H9 (cell line): Measurements from ENCODE around the gene LIN7C. TPM values are rescaled to one million over a fixed set of nuclear protein-coding genes. Genes with fewer than 3 reads are reported as not detected.

Experiments
- DNase-seq: peaks from one replicate; pipeline ENCODE4 v3.0.0-alpha.2; 2017
- H2AFZ ChIP-seq: one replicate; pipeline ENCODE4 v1.6.1; 2013; ENCODE audit warnings: mild to moderate bottlenecking, low read length, control low read depth, moderate library complexity
- H2AK5ac ChIP-seq: 2 replicates; pipeline ENCODE4 v1.6.1; 2013; ENCODE audit warnings: low read length, control low read depth, mixed read lengths; ENCODE audit not compliant: insufficient read length
- H2BK120ac ChIP-seq: one replicate; pipeline ENCODE4 v1.6.1; 2013; ENCODE audit warnings: low read depth, mild to moderate bottlenecking, low read length, control low read depth, inconsistent platforms; ENCODE audit not compliant: poor library complexity, severe bottlenecking
- H2BK12ac ChIP-seq: 2 replicates; pipeline ENCODE4 v1.6.1; 2013; ENCODE audit warnings: low read length, control low read depth, mixed read lengths, low read depth; ENCODE audit not compliant: insufficient read length
- H2BK15ac ChIP-seq: 2 replicates; pipeline ENCODE4 v1.6.1; 2013; ENCODE audit warnings: low read depth, low read length, control low read depth
- H2BK20ac ChIP-seq: one replicate; pipeline ENCODE4 v1.6.1; 2013; ENCODE audit warnings: low read depth, mild to moderate bottlenecking, low read length, control low read depth, inconsistent platforms; ENCODE audit not compliant: poor library complexity, severe bottlenecking
- H2BK5ac ChIP-seq: 2 replicates; pipeline ENCODE4 v1.6.1; 2013; ENCODE audit warnings: low read length, control low read depth, mixed read lengths; ENCODE audit not compliant: insufficient read length
- H3K14ac ChIP-seq: 2 replicates; pipeline ENCODE4 v1.6.1; 2013; ENCODE audit warnings: low read length, control low read depth; ENCODE audit not compliant: insufficient read depth
- H3K18ac ChIP-seq: 2 replicates; pipeline ENCODE4 v1.6.1; 2013; ENCODE audit warnings: low read depth, mild to moderate bottlenecking, mixed read lengths, low read length, control low read depth; ENCODE audit not compliant: insufficient read length
- H3K23ac ChIP-seq: 2 replicates; pipeline ENCODE4 v1.6.1; 2013; ENCODE audit warnings: low read length, control low read depth, mixed read lengths, low read depth; ENCODE audit not compliant: insufficient read length
- H3K23me2 ChIP-seq: 2 replicates; pipeline ENCODE4 v1.6.1; 2013; ENCODE audit warnings: low read depth, mild to moderate bottlenecking, mixed read lengths, low read length, control low read depth; ENCODE audit not compliant: insufficient read length, poor library complexity, severe bottlenecking
- H3K27ac ChIP-seq: 2 replicates; pipeline ENCODE4 v1.5.1; 2013; ENCODE audit warnings: low read length, control low read depth, mixed read lengths, low read depth; ENCODE audit not compliant: insufficient read length
- H3K27me3 ChIP-seq: 2 replicates; pipeline ENCODE4 v1.6.1; 2013; ENCODE audit warnings: low read length, control low read depth, inconsistent platforms; ENCODE audit not compliant: insufficient read depth
- H3K4ac ChIP-seq: 2 replicates; pipeline ENCODE4 v1.6.1; 2013; ENCODE audit warnings: low read depth, mild to moderate bottlenecking, control low read depth, inconsistent platforms, low read length, moderate library complexity
- H3K4me1 ChIP-seq: 2 replicates; pipeline ENCODE4 v1.6.1; 2013; ENCODE audit warnings: low read length, control low read depth, inconsistent platforms; ENCODE audit not compliant: insufficient read depth
- H3K4me2 ChIP-seq: 2 replicates; pipeline ENCODE4 v1.6.1; 2013; ENCODE audit warnings: low read length, control low read depth, mixed read lengths; ENCODE audit not compliant: insufficient read length, insufficient read depth
- H3K56ac ChIP-seq: 2 replicates; pipeline ENCODE4 v1.6.1; 2013; ENCODE audit warnings: low read depth, mild to moderate bottlenecking, mixed read lengths, low read length, control low read depth; ENCODE audit not compliant: insufficient read length
- H3K79me1 ChIP-seq: 2 replicates; pipeline ENCODE4 v1.6.1; 2013; ENCODE audit warnings: low read depth, mild to moderate bottlenecking, moderate library complexity, low read length, control low read depth, inconsistent platforms; ENCODE audit not compliant: insufficient read depth, poor library complexity, severe bottlenecking
- H3K79me2 ChIP-seq: 2 replicates; pipeline ENCODE4 v1.6.1; 2013; ENCODE audit warnings: low read length, control low read depth, inconsistent platforms; ENCODE audit not compliant: insufficient read depth
- H3K9ac ChIP-seq: 2 replicates; pipeline ENCODE4 v1.6.1; 2013; ENCODE audit warnings: low read length, control low read depth, mixed read lengths; ENCODE audit not compliant: insufficient read length; ENCODE audit errors: extremely low read depth
- H3K9me3 ChIP-seq: one replicate; pipeline ENCODE4 v1.6.1; 2013; ENCODE audit warnings: low read depth, low read length, inconsistent platforms; ENCODE audit not compliant: control insufficient read depth
- H3T11ph ChIP-seq: one replicate; pipeline ENCODE4 v1.6.1; 2013; ENCODE audit warnings: mild to moderate bottlenecking, low read length, control low read depth, inconsistent platforms
- H4K20me1 ChIP-seq: one replicate; pipeline ENCODE4 v1.6.1; 2013; ENCODE audit not compliant: control insufficient read depth, insufficient read length, insufficient read depth
- H4K5ac ChIP-seq: 2 replicates; pipeline ENCODE4 v1.6.1; 2013; ENCODE audit warnings: low read depth, mild to moderate bottlenecking, mixed read lengths, low read length, control low read depth; ENCODE audit not compliant: insufficient read length
- H4K8ac ChIP-seq: replicated peaks from 2 replicates; pipeline ENCODE4 v1.6.1; 2013; ENCODE audit warnings: low read length, control low read depth, mixed read lengths, low read depth; ENCODE audit not compliant: insufficient read length
- H4K91ac ChIP-seq: 2 replicates; pipeline ENCODE4 v1.6.1; 2013; ENCODE audit warnings: low read depth, mild to moderate bottlenecking, moderate library complexity, mixed read lengths, low read length, control low read depth; ENCODE audit not compliant: insufficient read length
- H3K27ac Mint-ChIP-seq, 3 experiments: 2 replicates in 2 of 3; 3 replicates in 1 of 3; pipeline ENCODE4 v1.8.0; 2020 to 2021; ENCODE audit warnings: mixed read lengths in 3 of 3, mild to moderate bottlenecking in 1 of 3, moderate library complexity in 1 of 3
- H3K27me3 Mint-ChIP-seq: 2 replicates; pipeline ENCODE4 v1.8.0; 2021; ENCODE audit warnings: low read depth, mild to moderate bottlenecking, moderate library complexity, mixed read lengths
- H3K36me3 Mint-ChIP-seq, 3 experiments: 2 replicates in 2 of 3; 3 replicates in 1 of 3; pipeline ENCODE4 v1.8.0; 2020 to 2021; ENCODE audit warnings: low read depth in 3 of 3, mixed read lengths in 3 of 3; ENCODE audit not compliant: insufficient read depth in 1 of 3
- H3K4me1 Mint-ChIP-seq, 2 experiments: 2 replicates each; pipeline ENCODE4 v1.8.0; 2020; ENCODE audit warnings: mixed read lengths in 2 of 2
- H3K4me3 Mint-ChIP-seq, 2 experiments: 2 replicates in 1 of 2; 3 replicates in 1 of 2; pipeline ENCODE4 v1.8.0; 2020 to 2021; ENCODE audit warnings: mild to moderate bottlenecking in 2 of 2, mixed read lengths in 2 of 2, moderate library complexity in 1 of 2
- H3K9me3 Mint-ChIP-seq, 2 experiments: 2 replicates in 1 of 2; 3 replicates in 1 of 2; pipeline ENCODE4 v1.8.0; 2020; ENCODE audit warnings: mild to moderate bottlenecking in 2 of 2, mixed read lengths in 2 of 2, moderate library complexity in 1 of 2
- CTCF ChIP-seq: fragments of 200-600 bp; sonication (generic); conservative IDR thresholded peaks from 3 replicates; pipeline ENCODE4 v1.8.0; 2021; ENCODE audit warnings: antibody characterized with exemption, mild to moderate bottlenecking
- WGBS: extraction: QIAGEN DNeasy Blood & Tissue Kit; methylation state at CpG from one replicate; pipeline ENCODE4 v1.1.7; 2013; ENCODE audit warnings: missing lambda C conversion rate, low lambda C conversion rate, mixed read lengths; ENCODE audit not compliant: insufficient read length; ENCODE audit errors: extremely low coverage; 5-methylcytosine and 5-hydroxymethylcytosine counted together
- total RNA-seq: library from RNA; stranded (reverse); gene quantifications from 2 replicates; pipeline ENCODE4 v1.2.1, GENCODE V29; 2021

The LIN7C gene
- total RNA-seq, 1 experiment from 2014 or later = 40.0 TPM

GRCh38 chr11:27464909-27465308 lies 41.7 kb downstream of the LIN7C start:
- no peak overlapping the region for H3K27ac ChIP-seq
- peaks cover 7% of the 10 kb centered on the region for H3K23me2 ChIP-seq
- H4K8ac ChIP-seq = no peak overlapping the region
- H3K56ac ChIP-seq = no peak overlapping the region
- no peak overlapping the region for H2BK12ac ChIP-seq
- H4K5ac ChIP-seq = no peak overlapping the region
- H2BK15ac ChIP-seq = no peak overlapping the region
- no peak overlapping the region for H2AK5ac ChIP-seq
- H2BK120ac ChIP-seq = no peak overlapping the region
- no peaks in the 10 kb centered on the region for H4K20me1 ChIP-seq
- no peak overlapping the region for H3K14ac ChIP-seq
- no peak overlapping the region for H3K18ac ChIP-seq
- H3K27ac Mint-ChIP-seq = peak overlapping the region in 1 of 3 experiments; percentile 91; a peak in 2 of 7 replicates
- no peak overlapping the region for H3K4ac ChIP-seq
- no peaks in the 10 kb centered on the region for H3K9me3 ChIP-seq
- H3K23ac ChIP-seq = no peak overlapping the region
- no peak overlapping the region for H2AFZ ChIP-seq
- H3K4me2 ChIP-seq = no peak overlapping the region
- peaks cover 10 to 42% (median 38%) of the 10 kb centered on the region in 3 experiments for H3K36me3 Mint-ChIP-seq
- H3K4me1 Mint-ChIP-seq = peaks cover 73 to 83% of the 10 kb centered on the region in 2 experiments
- no CpG with 5 or more reads among the region's 2 CpGs for WGBS
- H3K27me3 ChIP-seq = no peaks in the 10 kb centered on the region
- H3K4me3 Mint-ChIP-seq = no peak overlapping the region
- peaks cover 13% of the 10 kb centered on the region for H3K4me1 ChIP-seq
- H3K79me2 ChIP-seq = peaks cover 54% of the 10 kb centered on the region; the same call in 1 of the 2 replicates
- H3K9me3 Mint-ChIP-seq = no peaks in the 10 kb centered on the region; a peak in 1 of 5 replicates
- H3K79me1 ChIP-seq = peaks cover 9% of the 10 kb centered on the region
- H4K91ac ChIP-seq = no peak overlapping the region
- no peak for TF ChIP-seq CTCF
- no peak overlapping the region for H2BK20ac ChIP-seq
- H2BK5ac ChIP-seq = no peak overlapping the region
- no peaks in the 10 kb centered on the region for H3K27me3 Mint-ChIP-seq
- H3K9ac ChIP-seq = no peak overlapping the region
- H3T11ph ChIP-seq = no peak overlapping the region
- no peak for DNase-seq
